Fibroblast of lung (primary cell): ENCODE data around the gene C17orf107. TPM values are rescaled to one million over a fixed set of nuclear protein-coding genes. Genes with fewer than 3 reads are reported as not detected.

Source experiments
- DNase-seq, 2 donors: peaks; one replicate each; pipeline versions ENCODE4 v3.0.0 to v3.0.0-alpha.2; 2010; ENCODE audit warnings: low read depth in 2 of 2
- H2AFZ ChIP-seq: 2 replicates; pipeline ENCODE4 v1.5.1; 2012; ENCODE audit warnings: low read length, control low read depth, inconsistent platforms
- H3K27ac ChIP-seq: 2 replicates; pipeline ENCODE4 v1.5.1; 2011; ENCODE audit warnings: low read length, control low read depth; ENCODE audit not compliant: insufficient read depth
- H3K27me3 ChIP-seq: 2 replicates; pipeline ENCODE4 v1.5.1; 2011; ENCODE audit warnings: mild to moderate bottlenecking, low read length; ENCODE audit not compliant: control insufficient read depth, insufficient read depth
- H3K36me3 ChIP-seq: 2 replicates; pipeline ENCODE4 v1.5.1; 2011; ENCODE audit warnings: low read length; ENCODE audit not compliant: control insufficient read depth, insufficient read depth
- H3K4me1 ChIP-seq: 2 replicates; pipeline ENCODE4 v1.5.1; 2011; ENCODE audit warnings: low read length; ENCODE audit not compliant: control insufficient read depth, insufficient read depth; ENCODE audit errors: extremely low read depth
- H3K4me2 ChIP-seq: 2 replicates; pipeline ENCODE4 v1.5.1; 2011; ENCODE audit warnings: low read length, control low read depth; ENCODE audit not compliant: insufficient read depth; ENCODE audit errors: extremely low read depth
- H3K4me3 ChIP-seq, 4 experiments: fragments of 200-600 bp in 1 of 4; sonication (generic) in 1 of 4; replicated peaks in 1 of 4; 2 replicates each; pipeline ENCODE4 v1.5.1; 2011 to 2016; ENCODE audit warnings: low read length in 4 of 4, low read depth in 3 of 4, mild to moderate bottlenecking in 3 of 4, control low read depth in 2 of 4, inconsistent platforms in 1 of 4, mixed read lengths in 1 of 4; ENCODE audit not compliant: insufficient read depth in 1 of 4; ENCODE audit errors: control extremely low read depth in 1 of 4
- H3K79me2 ChIP-seq: 2 replicates; pipeline ENCODE4 v1.5.1; 2012; ENCODE audit warnings: mild to moderate bottlenecking, low read length, inconsistent platforms; ENCODE audit not compliant: control insufficient read depth, insufficient read depth
- H3K9ac ChIP-seq: 2 replicates; pipeline ENCODE4 v1.5.1; 2011; ENCODE audit warnings: mild to moderate bottlenecking, low read length, control low read depth; ENCODE audit not compliant: insufficient read depth
- H3K9me3 ChIP-seq: 2 replicates; pipeline ENCODE4 v1.5.1; 2012; ENCODE audit warnings: low read depth, low read length; ENCODE audit not compliant: control insufficient read depth, insufficient read depth
- H4K20me1 ChIP-seq: 2 replicates; pipeline ENCODE4 v1.5.1; 2011; ENCODE audit warnings: low read length; ENCODE audit not compliant: control insufficient read depth, insufficient read depth; ENCODE audit errors: extremely low read depth
- CTCF ChIP-seq, 2 donors: IDR thresholded peaks in 1 of 2; conservative IDR thresholded peaks in 1 of 2; 1 replicate in 1 of 2; 2 replicates in 1 of 2; pipeline ENCODE4 v1.5.1; 2011 to 2012; ENCODE audit warnings: low read length in 2 of 2, control low read depth in 1 of 2, inconsistent platforms in 1 of 2, low read depth in 1 of 2, mild to moderate bottlenecking in 1 of 2
- EZH2 ChIP-seq: IDR thresholded peaks from 2 replicates; pipeline ENCODE4 v1.5.1; 2012; ENCODE audit warnings: low read length, control low read depth, mild to moderate bottlenecking; ENCODE audit errors: missing control alignments
- polyA plus RNA-seq, 2 donors: library from polyadenylated mRNA; depleted of rRNA in 1 of 2; stranded (reverse) in 1 of 2; unstranded in 1 of 2; fragments of >200 nt; gene quantifications; 2 replicates each; pipeline ENCODE4 v1.2.1, GENCODE V29; 2011 to 2012; ENCODE audit warnings: missing spikeins in 1 of 2
- total RNA-seq: library from RNA; depleted of rRNA; stranded (reverse); fragments of >200 nt; gene quantifications from 2 replicates; pipeline ENCODE4 v1.2.1, GENCODE V29; 2014

C17orf107 gene
- total and polyA plus RNA-seq, 2 donors (not counting 1 experiment from before 2014, with no cell fraction given), result 0.67 to 1.8 TPM

GRCh38 chr17:4938688-4939545, 39.6 kb downstream of the C17orf107 start:
- H3K4me1 ChIP-seq, result peaks cover 19% of the 10 kb centered on the region
- peak overlapping the region; percentile 76 to 93 (median 81) for H3K4me3 ChIP-seq
- H3K27me3 ChIP-seq, result no peaks in the 10 kb centered on the region
- H3K9me3 ChIP-seq, result no peaks in the 10 kb centered on the region
- DNase-seq, result no peak
- peaks cover 50% of the 10 kb centered on the region for H3K79me2 ChIP-seq
- TF ChIP-seq EZH2, result no peak
- no peak for TF ChIP-seq CTCF (conservative IDR thresholded peaks at IDR 0.05 in 1 of 2, IDR thresholded peaks at IDR 0.05 in 1 of 2; ENCODE audit: low read depth in 1 of 2, low read length in 2 of 2)
- H3K4me2 ChIP-seq, result peak overlapping the region; percentile 100
- no peaks in the 10 kb centered on the region for H4K20me1 ChIP-seq
- H3K9ac ChIP-seq, result peak overlapping the region; percentile 65
- peaks cover 26% of the 10 kb centered on the region for H3K36me3 ChIP-seq
- H2AFZ ChIP-seq, result no peak overlapping the region
- H3K27ac ChIP-seq, result peak overlapping the region; percentile 89

GRCh38 chr17:4939546-4939795, 40.1 kb downstream of the C17orf107 start:
- peaks cover 29% of the 10 kb centered on the region for H3K36me3 ChIP-seq
- H2AFZ ChIP-seq, result no peak overlapping the region
- peaks cover 56% of the 10 kb centered on the region for H3K79me2 ChIP-seq
- no peak for DNase-seq
- peaks cover 20% of the 10 kb centered on the region for H3K4me1 ChIP-seq
- no peaks in the 10 kb centered on the region for H3K27me3 ChIP-seq
- H3K9ac ChIP-seq, result peak overlapping the region; percentile 65
- TF ChIP-seq EZH2, result no peak
- no peak for TF ChIP-seq CTCF (conservative IDR thresholded peaks at IDR 0.05 in 1 of 2, IDR thresholded peaks at IDR 0.05 in 1 of 2; ENCODE audit: low read depth in 1 of 2, low read length in 2 of 2)
- H4K20me1 ChIP-seq, result no peaks in the 10 kb centered on the region
- peak overlapping the region; percentile 76 to 93 (median 81) for H3K4me3 ChIP-seq
- peak overlapping the region; percentile 100 for H3K4me2 ChIP-seq
- peak overlapping the region; percentile 89 for H3K27ac ChIP-seq
- H3K9me3 ChIP-seq, result no peaks in the 10 kb centered on the region

GRCh38 chr17:4939796-4940554, 40.6 kb downstream of the C17orf107 start, which contains the start of the genes RNF167 and SLC25A11:
Gene RNF167 (plus strand): TSS chr17:4940268. CDS start chr17:4940910, 642 bp downstream.
Gene SLC25A11 (minus strand): TSS chr17:4940046. CDS start chr17:4939910, 136 bp downstream.
- Histone ChIP-seq H3K27ac (peak within 1 kb of the TSS; percentile 89), H3K4me3 (peak within 1 kb of the TSS; percentile 77 to 93 (median 83)), H3K27me3 (no peaks in the 10 kb centered on the region), H3K36me3 (peaks cover 34% of the 10 kb centered on the region), H3K79me2 (peaks cover 61% of the 10 kb centered on the region), H2AFZ (peak within 1 kb of the TSS; percentile 79), H3K9ac (peak within 1 kb of the TSS; percentile 78), H3K4me2 (peak within 1 kb of the TSS; percentile 100), H3K4me1 (peaks cover 25% of the 10 kb centered on the region), H3K9me3 (no peaks in the 10 kb centered on the region), H4K20me1 (no peaks in the 10 kb centered on the region)
- DNase-seq, result peak; percentile 99 to 100
- TF ChIP-seq CTCF (conservative IDR thresholded peaks at IDR 0.05 in 1 of 2, IDR thresholded peaks at IDR 0.05 in 1 of 2; ENCODE audit: low read depth in 1 of 2, low read length in 2 of 2), result no peak
- TF ChIP-seq EZH2, result no peak
